GM18858 (cell line): ENCODE measurements around the gene USE1.

ENCODE experiments used
- ATAC-seq: cut with Tn5 transposase; IDR thresholded peaks from one replicate; pipeline ENCODE4 v1.9.1; 2021; ENCODE audit not compliant: unreplicated experiment

USE1 gene

DNA sequence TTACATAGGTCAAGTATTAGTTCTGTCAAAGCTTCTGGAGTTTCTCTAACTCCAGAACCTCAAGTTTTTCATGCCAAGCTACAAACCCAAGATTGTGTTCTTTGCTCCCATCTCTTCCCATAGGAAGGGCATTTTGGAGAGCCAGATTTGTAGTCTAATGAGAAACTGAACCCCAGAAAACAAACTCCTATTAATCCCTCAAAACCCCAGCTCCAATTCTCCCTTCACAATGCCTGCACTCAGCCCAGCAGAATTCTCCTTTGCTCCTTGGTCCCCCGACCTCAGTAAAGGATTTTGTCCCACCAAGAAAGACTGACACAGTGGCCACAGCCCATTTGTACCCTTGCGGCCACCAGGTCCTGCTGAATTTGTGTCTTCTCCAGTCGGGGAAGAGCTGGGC, 41.0 kb downstream of the USE1 start:
- ATAC-seq = no peak

DNA sequence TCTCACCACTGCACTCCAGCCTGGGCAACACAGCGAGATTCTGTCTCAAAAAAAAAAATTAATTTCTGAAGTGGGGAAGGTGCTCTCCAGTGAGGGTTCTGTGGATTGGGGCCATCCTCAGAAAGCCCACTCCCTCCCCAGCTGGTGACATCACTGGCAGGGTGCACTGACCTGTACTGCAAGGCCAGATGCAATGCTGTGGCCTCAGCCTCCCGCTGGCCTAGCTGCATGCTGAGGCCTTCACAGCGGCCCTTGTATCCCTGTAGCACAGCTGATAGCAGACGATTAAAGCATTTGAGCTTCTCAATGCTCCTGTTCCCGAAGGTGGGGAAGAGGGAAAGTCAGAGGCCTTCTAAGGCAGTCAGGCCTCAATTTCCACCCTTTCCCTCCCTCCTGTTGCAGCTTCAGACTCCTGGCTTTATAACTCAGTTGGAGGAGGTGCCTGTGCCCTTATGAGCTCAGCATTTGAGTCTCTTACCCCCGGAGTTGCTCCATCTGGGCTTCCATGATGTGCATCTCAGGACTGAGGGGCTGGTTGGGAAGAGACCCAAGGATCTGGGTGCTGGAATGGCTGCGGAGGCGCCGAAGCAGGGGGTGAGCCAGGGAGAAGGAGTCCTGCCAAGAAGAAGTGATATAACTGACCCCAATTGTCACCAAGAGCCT, 44.1 kb downstream of the USE1 start:
- no peak for ATAC-seq

DNA sequence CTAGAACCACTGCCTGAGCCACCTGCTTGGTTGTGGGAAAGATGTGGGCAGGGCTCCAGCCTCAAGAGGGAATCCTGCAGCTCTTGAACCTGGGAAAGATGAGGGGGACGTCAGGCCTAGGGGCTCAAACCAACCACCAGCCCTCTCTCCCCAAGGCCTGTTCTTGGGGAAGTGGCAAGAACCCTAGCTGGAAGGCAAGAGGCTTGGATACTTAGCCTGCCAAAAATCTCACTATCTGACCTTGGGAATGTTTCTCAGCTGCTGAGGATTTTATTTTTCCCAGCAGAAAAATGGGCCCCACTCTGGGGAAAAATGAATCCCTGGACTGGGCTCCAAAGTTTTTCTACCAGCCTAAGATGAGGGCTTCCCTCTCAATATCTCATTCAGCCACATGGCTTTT, 44.8 kb downstream of the USE1 start:
- no peak for ATAC-seq

DNA sequence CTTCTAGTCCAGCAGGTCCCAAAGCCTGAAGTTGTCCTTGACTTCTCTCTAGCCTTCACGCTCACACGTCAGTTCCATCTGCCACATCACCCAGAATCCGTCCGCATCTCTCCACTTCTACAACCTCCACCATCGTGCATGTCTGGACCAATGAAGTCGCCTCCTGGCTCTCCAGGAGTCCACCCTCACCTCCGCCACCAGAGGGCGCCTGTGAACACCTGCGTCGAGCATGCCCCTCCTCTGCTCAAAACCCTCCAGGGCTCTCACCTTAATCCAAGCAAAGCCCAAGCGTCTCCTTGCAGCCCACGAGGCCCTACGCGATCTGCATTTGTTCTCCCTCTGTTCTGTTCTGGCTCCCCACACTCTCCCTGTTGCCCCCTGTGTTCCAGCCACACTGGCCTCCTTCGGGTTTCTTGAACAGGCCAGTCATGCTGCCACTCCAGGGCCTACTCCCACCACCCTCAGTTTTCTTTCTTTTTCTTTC, 45.7 kb downstream of the USE1 start:
- no peak for ATAC-seq

DNA sequence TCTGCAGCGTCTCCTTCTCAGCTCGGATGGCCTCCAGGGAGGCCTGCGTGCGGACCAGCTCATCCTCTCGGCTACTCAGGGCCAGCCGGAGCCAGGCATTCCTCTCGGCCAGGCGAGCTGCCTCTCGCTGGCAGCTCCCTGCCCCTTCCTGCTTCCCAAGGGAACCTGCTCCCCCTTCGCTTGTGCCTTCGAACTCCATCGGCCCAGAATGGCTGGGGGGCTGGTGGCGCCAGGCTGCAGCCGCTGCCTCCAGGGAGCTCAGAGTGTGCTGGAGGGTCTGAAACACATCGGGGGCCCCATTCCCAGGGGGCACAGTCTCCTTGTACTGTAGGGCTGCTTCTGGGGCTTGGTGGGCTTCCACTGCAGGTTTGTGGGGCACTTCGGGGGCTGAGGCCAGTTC, 47.4 kb downstream of the USE1 start:
- ATAC-seq = no peak

DNA sequence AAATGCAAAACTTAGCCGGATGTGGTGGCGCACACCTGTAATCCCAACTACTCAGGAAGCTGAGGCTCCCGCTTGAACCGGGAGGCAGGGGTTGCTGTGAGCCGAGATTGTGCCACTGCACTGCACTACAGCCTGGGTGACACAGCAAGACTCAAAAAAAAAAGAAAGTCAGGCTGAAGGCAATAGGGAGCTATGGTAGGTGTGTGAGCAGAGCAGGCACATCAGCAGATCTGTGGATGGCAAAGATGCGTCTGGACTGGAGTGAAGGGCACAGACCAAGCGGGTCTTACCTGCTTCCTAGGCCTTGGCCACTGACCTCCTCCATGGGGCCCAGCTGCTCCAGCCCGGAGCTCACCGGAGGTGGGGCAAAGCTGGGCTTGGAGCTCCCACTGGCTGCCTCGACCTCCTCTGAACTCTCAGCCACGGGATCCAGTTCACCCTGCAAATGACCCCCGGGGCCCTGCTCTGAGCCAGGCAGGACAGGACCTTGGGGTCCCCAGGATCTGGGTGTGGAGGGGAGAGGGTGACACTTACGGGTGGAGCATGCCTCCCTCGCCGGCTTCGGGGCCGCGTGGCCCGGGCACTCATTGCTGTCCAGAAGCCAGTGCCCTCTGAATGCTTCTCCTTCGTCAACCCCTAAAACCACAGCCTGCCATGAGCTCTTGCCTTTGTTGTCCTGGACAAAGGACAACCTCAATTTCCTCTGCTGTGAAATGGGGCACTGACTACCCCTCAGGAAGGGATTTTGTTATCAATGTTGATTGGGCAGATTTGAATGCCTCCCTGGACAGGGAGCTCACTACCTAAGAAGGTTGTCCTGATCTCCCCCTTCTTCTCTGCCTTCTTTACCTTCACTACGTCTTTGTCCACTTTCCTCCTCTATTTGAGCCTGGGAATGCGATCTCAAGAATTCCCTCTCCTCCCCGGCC, 48.8 kb downstream of the USE1 start:
- no peak for ATAC-seq

DNA sequence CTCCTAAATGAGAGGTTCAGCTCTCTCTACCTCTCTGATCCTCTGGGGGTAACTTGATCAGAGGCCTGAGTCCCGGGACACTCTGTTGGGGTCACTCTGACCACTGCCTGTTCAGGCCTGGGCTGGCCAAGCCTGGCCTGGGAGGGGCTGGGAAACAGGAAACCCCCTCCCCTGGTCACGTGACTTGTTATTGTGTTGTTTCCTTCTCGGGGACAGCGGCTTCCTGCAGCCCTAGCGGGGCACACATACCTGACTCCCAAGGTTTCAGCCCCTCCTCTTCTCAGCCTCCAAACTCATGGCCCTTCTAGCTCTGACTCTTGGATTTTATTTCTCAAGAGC, 49.5 kb downstream of the USE1 start, which contains the start of gene USHBP1:
USHBP1 (minus strand) TSS at position 105 of the 339 bp plus-strand sequence. CDS start 446 bp downstream, outside the sequence.
- no peak for ATAC-seq

DNA sequence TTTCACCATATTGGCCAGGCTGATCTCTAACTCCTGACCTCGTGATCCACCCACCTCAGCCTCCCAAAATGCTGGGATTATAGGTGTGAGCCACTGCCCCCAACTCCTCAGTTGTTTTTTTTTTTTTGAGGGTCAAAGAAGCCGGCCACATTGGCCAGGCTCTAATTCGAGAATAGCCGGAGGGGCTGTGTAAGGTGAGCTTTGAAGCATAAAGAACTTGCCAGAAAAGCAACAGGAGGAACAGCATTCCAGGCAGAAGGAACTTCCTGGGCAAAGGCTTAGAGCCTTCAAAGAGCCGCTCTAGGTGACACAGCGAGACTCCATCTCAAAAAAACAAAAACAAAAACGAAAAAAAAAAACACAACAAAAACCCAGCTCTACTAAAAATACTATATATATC, 50.9 kb downstream of the USE1 start:
- ATAC-seq = no peak

DNA sequence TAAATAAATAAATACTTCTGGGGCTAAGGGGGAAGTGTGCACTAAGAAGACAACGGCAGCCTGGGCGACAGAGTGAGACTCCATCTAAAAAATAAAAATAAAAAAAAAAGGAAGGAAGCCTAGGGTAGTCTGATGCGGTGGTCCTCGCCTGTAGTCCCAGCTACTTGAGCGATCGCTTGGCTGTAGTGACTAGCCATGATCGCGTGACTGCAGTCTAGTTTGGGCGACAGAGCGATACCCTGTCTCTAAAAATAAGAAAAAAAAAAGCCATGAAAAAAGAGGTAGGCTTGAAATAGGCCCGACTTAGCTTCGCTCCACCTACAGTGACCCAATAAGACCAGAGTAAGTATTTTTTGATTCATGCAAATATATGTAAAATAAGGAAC, 51.4 kb downstream of the USE1 start:
- ATAC-seq = peak; percentile 18

DNA sequence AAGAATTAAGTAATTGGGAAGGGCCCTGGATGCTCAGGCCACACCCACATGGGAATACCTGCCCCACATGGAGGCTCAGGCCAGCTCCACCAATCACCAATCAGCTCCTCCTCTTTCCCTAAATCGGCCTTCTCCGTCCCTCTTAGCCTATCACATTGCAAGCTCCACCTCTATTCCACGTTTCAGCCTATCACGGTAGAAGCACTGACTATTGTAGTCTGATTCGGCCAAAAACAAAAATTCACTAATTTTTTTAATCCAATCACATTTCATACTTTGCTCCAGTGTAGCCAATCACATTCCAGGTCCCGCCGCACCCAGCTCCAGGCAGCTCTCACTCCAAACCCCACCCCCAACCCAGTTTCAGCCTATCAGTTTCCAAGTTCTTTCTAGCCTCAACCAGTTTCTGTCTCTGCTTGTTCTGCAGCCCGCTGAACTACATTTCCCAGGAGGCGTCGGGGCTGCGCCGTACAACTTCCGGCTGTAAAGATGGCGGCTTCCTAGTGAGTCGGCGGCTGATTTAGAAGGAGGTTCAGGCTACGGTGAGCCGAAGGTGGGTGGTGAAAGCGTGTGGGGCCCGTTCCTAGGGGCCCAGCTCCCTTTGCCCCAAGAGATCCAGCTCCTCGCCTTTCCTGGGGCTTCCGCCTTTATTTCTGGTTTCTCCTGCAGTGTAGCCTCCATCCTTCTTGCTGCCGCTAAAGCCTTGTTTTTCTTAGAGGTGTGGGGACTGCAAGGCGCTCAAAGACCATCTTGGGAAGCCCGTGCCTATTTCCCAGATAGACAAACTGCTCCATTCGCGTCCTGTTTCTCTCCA, 52.0 kb downstream of the USE1 start, which contains the start of gene BABAM1:
BABAM1 (plus strand) TSS at position 469 of the 814 bp plus-strand sequence. CDS start 1,364 bp downstream, outside the sequence.
- ATAC-seq = peak; percentile 79

DNA sequence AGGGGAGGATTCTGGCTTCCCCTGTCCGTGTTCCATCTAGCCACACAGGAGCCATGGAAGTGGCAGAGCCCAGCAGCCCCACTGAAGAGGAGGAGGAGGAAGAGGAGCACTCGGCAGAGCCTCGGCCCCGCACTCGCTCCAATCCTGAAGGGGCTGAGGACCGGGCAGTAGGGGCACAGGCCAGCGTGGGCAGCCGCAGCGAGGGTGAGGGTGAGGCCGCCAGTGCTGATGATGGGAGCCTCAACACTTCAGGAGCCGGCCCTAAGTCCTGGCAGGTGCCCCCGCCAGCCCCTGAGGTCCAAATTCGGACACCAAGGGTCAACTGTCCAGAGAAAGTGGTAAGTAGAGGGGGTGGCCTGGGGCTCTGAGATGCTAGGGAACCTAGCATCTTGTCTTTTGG, 53.6 kb downstream of the USE1 start:
- ATAC-seq = no peak
